Lung (tissue), 12 donors: ENCODE results near the gene EME2. TPM values are rescaled to one million over a fixed set of nuclear protein-coding genes. Genes with fewer than 3 reads are reported as not detected.

ENCODE experiments used
- ATAC-seq: fragments of 200-7000 bp; cut with Tn5 transposase; one replicate; pipeline ENCODE4 v1.9.1; 2020; ENCODE audit warnings: moderate number of reproducible peaks; ENCODE audit not compliant: insufficient read depth, low FRiP score
- DNase-seq, 3 donors: peaks; one replicate each; pipeline ENCODE4 v3.0.0-alpha.2; 2013 to 2017
- H3K27ac ChIP-seq, 2 donors: one replicate each; pipeline ENCODE4 v1.5.1; 2013; ENCODE audit warnings: mild to moderate bottlenecking in 2 of 2, moderate library complexity in 2 of 2, control low read depth in 1 of 2, inconsistent platforms in 1 of 2, low read depth in 1 of 2, low read length in 1 of 2
- H3K27me3 ChIP-seq, 3 donors: one replicate each; pipeline ENCODE4 v1.5.1; 2013; ENCODE audit warnings: low read length in 2 of 3; ENCODE audit not compliant: control insufficient read depth in 3 of 3, insufficient read depth in 3 of 3
- H3K36me3 ChIP-seq, 4 donors: one replicate each; pipeline ENCODE4 v1.5.1; 2013; ENCODE audit warnings: low read length in 4 of 4, mild to moderate bottlenecking in 1 of 4, moderate library complexity in 1 of 4; ENCODE audit not compliant: control insufficient read depth in 4 of 4, insufficient read depth in 4 of 4
- H3K4me1 ChIP-seq, 5 donors: one replicate each; pipeline ENCODE4 v1.5.1; 2013; ENCODE audit warnings: low read length in 5 of 5, mild to moderate bottlenecking in 2 of 5, moderate library complexity in 1 of 5; ENCODE audit not compliant: control insufficient read depth in 5 of 5, insufficient read depth in 5 of 5
- H3K4me3 ChIP-seq: one replicate; pipeline ENCODE4 v1.5.1; 2013; ENCODE audit warnings: mild to moderate bottlenecking, control low read depth, moderate library complexity
- H3K9ac ChIP-seq, 2 donors: one replicate each; pipeline ENCODE4 v1.5.1; 2013; ENCODE audit warnings: low read length in 2 of 2, control low read depth in 1 of 2; ENCODE audit not compliant: insufficient read depth in 1 of 2
- H3K9me3 ChIP-seq, 4 donors: one replicate each; pipeline ENCODE4 v1.5.1; 2013; ENCODE audit warnings: low read length in 3 of 4, mild to moderate bottlenecking in 1 of 4, moderate library complexity in 1 of 4; ENCODE audit not compliant: control insufficient read depth in 4 of 4, insufficient read depth in 3 of 4
- CTCF ChIP-seq: IDR thresholded peaks from 2 replicates; pipeline ENCODE4 v1.5.1; 2012; ENCODE audit warnings: mild to moderate bottlenecking; ENCODE audit errors: control extremely low read depth, extremely low read depth
- whole genome bisulfite sequencing, 2 donors: extraction: QIAGEN DNeasy Blood & Tissue Kit; methylation state at CpG; one replicate each; pipeline ENCODE4 v1.1.7; 2013; 5-methylcytosine and 5-hydroxymethylcytosine counted together
- polyA plus RNA-seq, 2 donors: library from polyadenylated mRNA; stranded (reverse); fragments of 200-250 nt; gene quantifications; one replicate each; pipeline ENCODE4 v1.2.1, GENCODE V29; 2013
- total RNA-seq, 2 donors: library from RNA; depleted of rRNA in 1 of 2; stranded (reverse); fragments of >200 nt in 1 of 2; gene quantifications; one replicate each; pipeline ENCODE4 v1.2.1, GENCODE V29; 2014 to 2021
- donor health status: control.
- donor health status: control.
- donor health status: Bipolar disorder and iron deficiency.
- donor health status: healthy.
- donor health status: DM: yes; HTN: yes; CAD: no.

The EME2 gene
- total and polyA plus RNA-seq, 4 donors: 8.6 to 30.2 (median 9.8) TPM

DNA sequence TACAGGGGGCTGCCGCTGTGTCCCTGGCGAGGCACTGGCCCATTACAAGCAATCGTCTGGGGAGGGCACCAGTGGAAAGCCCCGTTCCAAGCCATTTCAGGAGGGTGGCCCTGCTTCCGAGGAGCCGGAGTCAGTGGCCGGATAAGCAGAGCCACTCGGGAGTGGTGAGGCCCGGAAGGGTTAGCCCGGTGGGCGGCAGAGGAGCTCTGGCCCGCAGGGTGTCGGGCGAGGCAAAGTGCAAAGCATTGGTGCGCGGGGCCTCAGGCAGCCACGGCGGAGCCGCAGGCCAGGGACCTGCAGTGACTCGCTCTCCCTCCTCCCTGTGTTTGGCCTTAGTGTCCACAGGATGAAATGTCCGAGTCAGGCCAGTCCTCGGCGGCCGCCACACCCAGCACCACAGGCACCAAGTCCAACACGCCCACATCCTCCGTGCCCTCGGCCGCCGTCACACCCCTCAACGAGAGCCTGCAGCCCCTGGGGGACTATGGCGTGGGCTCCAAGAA, 25.9 kb upstream of the EME2 start:
- Histone ChIP-seq H3K9me3 (no peaks in the 10 kb centered on the region), H3K9ac (no peak overlapping the region), H3K4me1 (no peaks in the 10 kb centered on the region), H3K4me3 (no peak overlapping the region), H3K27ac (no peak overlapping the region), H3K27me3 (no peaks in the 10 kb centered on the region), H3K36me3 (peaks cover 7 to 71% (median 21%) of the 10 kb centered on the region in 4 donors)
- no peak for DNase-seq
- TF ChIP-seq CTCF: no peak
- 96 to 97% methylated on average over 31 of the region's 31 CpGs for WGBS, 2 donors
- ATAC-seq: no peak

DNA sequence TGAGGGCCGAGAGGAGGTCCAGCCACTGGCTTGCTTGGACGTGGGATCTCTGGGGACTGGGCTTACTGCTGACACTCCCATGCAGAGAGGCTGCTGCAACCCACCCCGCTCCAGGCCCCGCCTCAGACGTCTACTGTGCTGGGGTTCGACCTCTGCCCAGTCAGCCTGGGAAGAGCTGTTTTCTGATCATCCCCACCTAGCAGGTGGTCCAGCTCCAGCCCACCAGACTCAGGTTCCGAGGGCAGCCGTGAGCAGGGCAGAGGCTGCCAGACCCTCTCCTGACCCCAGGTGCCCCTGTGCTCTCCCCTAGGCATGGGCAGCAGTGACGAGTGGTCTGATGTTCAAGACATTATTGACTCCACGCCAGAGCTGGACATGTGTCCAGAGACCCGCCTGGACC, 24.7 kb upstream of the EME2 start:
- WGBS, 2 donors: 88 to 93% methylated on average over 11 of the region's 11 CpGs
- no peaks in the 10 kb centered on the region for H3K27me3 ChIP-seq
- peaks cover 11 to 73% (median 26%) of the 10 kb centered on the region in 4 donors for H3K36me3 ChIP-seq
- no peak for TF ChIP-seq CTCF
- no peak for ATAC-seq
- H3K9me3 ChIP-seq: no peaks in the 10 kb centered on the region
- no peak for DNase-seq
- no peak overlapping the region for H3K27ac ChIP-seq
- no peaks in the 10 kb centered on the region for H3K4me1 ChIP-seq
- no peak overlapping the region for H3K4me3 ChIP-seq
- no peak overlapping the region for H3K9ac ChIP-seq

DNA sequence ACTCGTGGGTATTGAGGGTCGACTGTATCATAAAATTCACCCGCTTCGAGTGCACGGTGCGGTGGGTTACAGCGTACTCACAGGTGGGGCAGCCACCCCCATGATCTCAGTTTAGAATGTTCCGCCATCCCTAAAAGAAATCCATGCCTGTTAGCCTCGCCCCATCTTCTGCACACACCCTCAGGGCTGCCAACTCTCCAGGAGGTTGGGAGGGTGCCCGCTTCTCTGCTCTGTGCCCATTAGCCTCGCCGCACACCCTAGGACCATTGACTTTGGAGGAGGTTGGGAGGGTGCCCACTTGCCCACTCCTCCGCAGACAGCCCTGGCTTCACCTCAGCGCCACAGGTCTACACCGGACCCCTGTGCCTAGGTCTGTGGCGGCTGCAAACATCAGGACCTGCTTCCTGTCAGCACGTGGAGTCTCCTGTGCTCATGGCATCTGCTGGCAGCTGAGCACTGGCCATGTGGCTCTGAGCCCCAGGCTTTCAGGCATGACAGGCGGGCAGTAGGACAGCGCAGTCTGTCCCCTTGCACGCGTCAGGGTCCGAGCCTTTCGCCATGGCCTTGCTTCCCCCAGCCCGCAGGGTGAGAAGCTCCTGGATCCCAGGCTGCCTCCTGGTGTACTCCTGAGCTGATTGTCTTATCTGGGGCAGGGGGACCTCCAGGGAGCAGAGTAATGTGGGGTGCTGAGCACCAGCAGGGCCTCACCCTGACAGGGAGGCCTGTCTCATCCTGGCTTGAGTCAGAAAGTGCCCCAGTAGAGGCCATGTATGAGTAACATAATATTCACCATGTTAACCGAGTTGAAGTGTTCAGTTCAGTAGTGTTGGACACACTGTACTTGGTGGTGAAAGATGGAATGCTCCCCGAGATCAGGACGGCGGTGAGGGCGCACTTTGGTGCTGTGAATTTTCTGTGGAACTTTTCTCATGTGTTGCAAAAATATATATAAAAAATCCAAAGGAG, 23.2 kb upstream of the EME2 start:
- Histone ChIP-seq H3K4me3 (no peak overlapping the region), H3K9me3 (no peaks in the 10 kb centered on the region), H3K36me3 (peaks cover 8 to 64% (median 25%) of the 10 kb centered on the region in 4 donors), H3K4me1 (no peaks in the 10 kb centered on the region), H3K27ac (no peak overlapping the region), H3K9ac (no peak overlapping the region), H3K27me3 (no peaks in the 10 kb centered on the region)
- 96% methylated on average over 29 of the region's 29 CpGs for WGBS, 2 donors
- TF ChIP-seq CTCF: no peak
- DNase-seq: no peak
- no peak for ATAC-seq
